ENCODE data around the gene LYSET. TPM values are rescaled to one million over a fixed set of nuclear protein-coding genes. Genes with fewer than 3 reads are reported as not detected.
"Not testable (repeated sequence)": the region's sequence is repeated elsewhere in the genome, so short reads cannot be mapped to it uniquely, and the experiment has no call there.

The LYSET gene
- total RNA-seq, 4 donors from 2014 or later = 6.8 to 15.6 (median 11.6) TPM

DNA sequence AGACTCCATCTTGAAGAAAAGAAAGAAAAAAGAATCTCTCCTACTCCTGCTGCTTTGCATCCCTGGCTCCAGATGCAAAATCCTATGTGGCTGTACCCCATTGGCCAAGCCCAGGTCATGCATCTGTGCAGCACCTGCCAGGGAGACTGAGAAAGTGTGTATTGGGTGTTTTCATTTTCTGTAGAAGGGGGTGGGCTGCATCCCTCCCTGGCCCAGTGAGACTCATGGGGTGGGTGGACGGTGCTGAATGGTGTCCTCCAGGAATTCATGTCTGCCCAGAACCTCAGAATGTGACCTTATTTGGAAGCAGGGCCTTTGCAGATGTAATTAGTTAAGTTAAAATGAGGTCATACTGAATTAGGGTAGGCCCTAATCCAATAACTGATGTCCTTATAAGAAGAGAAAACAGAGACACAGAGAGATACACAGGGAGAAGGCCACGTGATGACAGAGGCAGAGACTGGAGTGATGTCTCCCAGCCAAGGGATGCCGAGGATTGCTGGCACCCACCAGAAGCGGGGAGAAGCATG lies 23.6 kb upstream of the LYSET start:
- TF ChIP-seq, protein P1, sequence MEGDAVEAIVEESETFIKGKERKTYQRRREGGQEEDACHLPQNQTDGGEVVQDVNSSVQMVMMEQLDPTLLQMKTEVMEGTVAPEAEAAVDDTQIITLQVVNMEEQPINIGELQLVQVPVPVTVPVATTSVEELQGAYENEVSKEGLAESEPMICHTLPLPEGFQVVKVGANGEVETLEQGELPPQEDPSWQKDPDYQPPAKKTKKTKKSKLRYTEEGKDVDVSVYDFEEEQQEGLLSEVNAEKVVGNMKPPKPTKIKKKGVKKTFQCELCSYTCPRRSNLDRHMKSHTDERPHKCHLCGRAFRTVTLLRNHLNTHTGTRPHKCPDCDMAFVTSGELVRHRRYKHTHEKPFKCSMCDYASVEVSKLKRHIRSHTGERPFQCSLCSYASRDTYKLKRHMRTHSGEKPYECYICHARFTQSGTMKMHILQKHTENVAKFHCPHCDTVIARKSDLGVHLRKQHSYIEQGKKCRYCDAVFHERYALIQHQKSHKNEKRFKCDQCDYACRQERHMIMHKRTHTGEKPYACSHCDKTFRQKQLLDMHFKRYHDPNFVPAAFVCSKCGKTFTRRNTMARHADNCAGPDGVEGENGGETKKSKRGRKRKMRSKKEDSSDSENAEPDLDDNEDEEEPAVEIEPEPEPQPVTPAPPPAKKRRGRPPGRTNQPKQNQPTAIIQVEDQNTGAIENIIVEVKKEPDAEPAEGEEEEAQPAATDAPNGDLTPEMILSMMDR (IDR thresholded peaks at IDR 0.05) = no peak
- no peak for TF ChIP-seq POLR2A (IDR thresholded peaks at IDR 0.05; ENCODE audit: low read depth)
- no peak for TF ChIP-seq EP300 (IDR thresholded peaks at IDR 0.05)
- no peak for TF ChIP-seq POLR2AphosphoS5 (IDR thresholded peaks at IDR 0.05)
- Histone ChIP-seq H3K9me3 (no peaks in the 10 kb centered on the region), H3K4me1 (no peaks in the 10 kb centered on the region), H3K4me3 (no peak overlapping the region), H3K27me3 (no peaks in the 10 kb centered on the region), H3K27ac (replicated peaks in 1 of 4) (no peak overlapping the region), H3K36me3 (no peaks in the 10 kb centered on the region)
- intact Hi-C loops (cut with DNase I) = no loop called here
- WGBS = 60% methylated on average over 4 of the region's 4 CpGs
- DNase-seq (ENCODE audit: extremely low spot score) = no peak

DNA sequence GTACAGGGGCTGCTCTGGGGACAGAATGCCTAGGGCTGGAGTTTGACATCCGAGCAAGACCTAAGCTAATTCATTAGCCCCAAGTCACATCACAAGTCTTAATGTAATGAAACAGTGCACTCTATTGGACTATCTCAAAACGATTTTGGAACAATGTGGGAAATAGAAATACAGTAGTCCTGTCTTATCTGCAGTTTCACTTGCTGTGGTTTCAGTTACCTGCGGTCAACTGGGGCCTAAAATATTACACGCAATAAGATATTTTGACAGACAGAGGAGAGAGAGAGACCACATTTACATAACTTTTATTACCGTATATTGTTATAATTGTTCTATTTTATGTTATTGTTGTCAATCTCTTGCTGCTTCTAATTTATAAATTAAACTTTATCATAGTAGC lies 21.6 kb upstream of the LYSET start:
- no peak overlapping the region for H3K27ac ChIP-seq (replicated peaks in 1 of 4)
- H3K27me3 ChIP-seq = no peaks in the 10 kb centered on the region
- TF ChIP-seq POLR2AphosphoS5 (IDR thresholded peaks at IDR 0.05) = no peak
- TF ChIP-seq, protein P1 (IDR thresholded peaks at IDR 0.05) = no peak
- TF ChIP-seq POLR2A (IDR thresholded peaks at IDR 0.05; ENCODE audit: low read depth) = no peak
- TF ChIP-seq EP300 (IDR thresholded peaks at IDR 0.05) = no peak
- DNase-seq (ENCODE audit: extremely low spot score) = no peak
- WGBS = 78% methylated on average over 5 of the region's 5 CpGs
- H3K4me1 ChIP-seq = no peaks in the 10 kb centered on the region
- intact Hi-C loops (cut with DNase I) = no loop called here
- no peaks in the 10 kb centered on the region for H3K9me3 ChIP-seq
- H3K4me3 ChIP-seq = no peak overlapping the region
- H3K36me3 ChIP-seq = no peaks in the 10 kb centered on the region

DNA sequence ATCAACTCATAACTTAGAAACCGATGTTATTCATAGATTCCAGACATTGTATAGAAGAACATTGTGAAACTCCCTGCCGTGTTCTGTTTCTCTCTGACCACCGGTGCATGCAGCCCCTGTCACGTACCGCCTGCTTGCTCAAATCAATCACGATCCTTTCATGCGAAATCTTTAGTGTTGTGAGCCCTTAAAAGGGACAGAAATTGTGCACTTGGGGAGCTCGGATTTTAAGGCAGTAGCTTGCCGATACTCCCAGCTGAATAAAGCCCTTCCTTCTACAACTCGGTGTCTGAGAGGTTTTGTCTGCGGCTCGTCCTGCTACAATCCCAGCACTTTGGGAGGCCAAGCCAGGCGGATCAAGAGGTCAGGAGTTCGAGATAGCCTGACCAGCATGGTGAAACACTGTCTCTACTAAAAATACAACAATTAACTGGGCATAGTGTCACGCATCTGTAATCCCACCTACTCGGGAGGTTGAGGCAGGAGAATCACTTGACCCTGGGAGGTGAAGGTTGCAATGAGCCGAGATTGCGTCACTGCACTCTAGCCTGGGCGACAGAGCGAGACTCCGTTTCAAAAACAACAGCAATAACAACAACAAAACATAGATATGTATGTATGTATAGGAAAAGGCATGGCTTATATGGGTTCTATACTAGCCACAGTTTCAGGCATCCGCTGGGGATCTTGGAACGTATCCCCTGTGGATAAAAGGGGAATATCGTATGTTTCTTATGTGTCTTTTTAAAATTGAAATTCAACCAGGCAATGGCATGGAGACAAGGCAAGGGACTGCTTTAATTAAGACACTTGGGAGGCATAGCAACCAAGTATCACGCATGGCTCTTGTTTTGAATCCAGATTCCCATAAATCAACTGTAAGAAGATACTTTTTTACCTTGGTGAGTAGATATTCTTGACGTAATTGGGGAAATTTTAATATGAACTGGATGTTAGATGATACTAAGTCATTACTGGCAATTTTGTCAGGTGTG lies 19.5 kb upstream of the LYSET start:
- H3K4me1 ChIP-seq; H3K27ac ChIP-seq (replicated peaks in 1 of 4); DNase-seq (ENCODE audit: extremely low spot score); H3K4me3 ChIP-seq; H3K36me3 ChIP-seq; H3K27me3 ChIP-seq; H3K9me3 ChIP-seq; intact Hi-C loops (cut with DNase I): not testable (repeated sequence)
- 89% methylated on average over 26 of the region's 26 CpGs for WGBS

DNA sequence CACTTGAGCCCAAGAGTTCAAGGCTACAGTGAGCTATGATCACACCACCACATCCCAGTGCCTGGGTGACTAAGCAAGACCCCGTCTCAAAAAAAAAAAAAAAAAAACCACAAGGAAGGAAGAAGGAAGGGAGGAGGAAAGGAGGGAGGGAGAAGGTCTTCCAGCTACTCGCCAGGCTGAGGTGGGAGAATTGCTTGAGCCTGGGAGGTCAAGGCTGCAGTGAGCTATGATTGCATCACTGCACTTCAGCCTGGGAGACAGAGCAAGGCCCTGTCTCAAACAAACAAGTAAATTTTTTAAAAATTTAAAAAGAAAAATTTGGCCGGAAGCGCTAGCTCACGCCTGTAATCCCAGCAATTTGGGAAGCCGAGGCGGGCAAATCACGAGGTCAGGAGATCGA lies 16.5 kb upstream of the LYSET start:
- H3K27ac ChIP-seq (replicated peaks in 1 of 4); intact Hi-C loops (cut with DNase I); H3K4me3 ChIP-seq; H3K9me3 ChIP-seq; H3K27me3 ChIP-seq; H3K4me1 ChIP-seq; H3K36me3 ChIP-seq; DNase-seq (ENCODE audit: extremely low spot score): not testable (repeated sequence)
- WGBS = 87% methylated on average over 9 of the region's 9 CpGs

DNA sequence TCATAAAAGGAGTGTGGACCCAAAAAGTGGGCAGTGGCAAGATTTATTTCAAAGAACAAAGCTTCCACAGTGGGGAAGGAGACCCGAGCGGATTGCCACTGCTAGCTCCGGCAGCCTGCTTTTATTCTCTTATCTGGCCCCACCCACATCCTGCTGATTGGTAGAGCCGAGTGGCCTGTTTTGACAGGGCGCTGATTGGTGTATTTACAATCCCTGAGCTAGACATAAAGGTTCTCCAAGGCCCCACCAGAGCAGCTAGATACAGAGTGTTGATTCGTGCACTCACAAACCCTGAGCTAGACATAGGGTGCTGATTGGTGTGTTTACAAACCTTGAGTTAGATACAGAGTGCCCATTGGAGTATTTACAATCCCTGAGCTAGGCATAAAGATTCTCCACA lies 15.5 kb upstream of the LYSET start:
- DNase-seq (ENCODE audit: extremely low spot score); H3K27me3 ChIP-seq; intact Hi-C loops (cut with DNase I); H3K4me3 ChIP-seq; H3K27ac ChIP-seq (replicated peaks in 1 of 4); H3K4me1 ChIP-seq; H3K9me3 ChIP-seq; H3K36me3 ChIP-seq: not testable (repeated sequence)
- WGBS = 88% methylated on average over 6 of the region's 6 CpGs

DNA sequence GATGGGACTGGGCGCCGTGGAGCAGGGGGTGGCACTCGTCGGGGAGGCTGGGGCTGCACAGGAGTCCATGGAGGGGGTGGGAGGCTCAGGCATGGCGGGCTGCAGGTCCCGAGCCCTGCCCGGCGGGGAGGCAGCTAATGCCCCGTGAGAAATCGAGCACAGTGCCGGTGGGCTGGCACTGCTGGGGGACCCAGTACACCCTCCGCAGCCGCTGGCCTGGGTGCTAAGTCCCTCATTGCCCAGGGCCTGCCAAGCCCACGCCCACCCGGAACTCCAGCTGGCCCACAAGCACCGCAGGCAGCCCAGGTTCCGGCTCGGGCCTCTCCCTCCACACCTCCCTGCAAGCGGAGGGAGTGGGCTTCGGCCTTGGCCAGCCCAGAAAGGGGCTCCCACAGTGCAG lies 15.0 kb upstream of the LYSET start:
- intact Hi-C loops (cut with DNase I) = not testable (repeated sequence)

More for the DNA sequence above, 15.0 kb upstream of the LYSET start:
- H3K27ac ChIP-seq (replicated peaks in 1 of 4); DNase-seq (ENCODE audit: extremely low spot score); H3K9me3 ChIP-seq; H3K27me3 ChIP-seq; H3K4me3 ChIP-seq; H3K4me1 ChIP-seq; H3K36me3 ChIP-seq: not testable (repeated sequence)
- WGBS = 94% methylated on average over 7 of the region's 20 CpGs
